ENCODE results near the gene MRPL55.

- TF ChIP-seq CTCF (IDR thresholded peaks at IDR 0.05; ENCODE audit: low read depth, low read length) (no peak), POLR2A (IDR thresholded peaks at IDR 0.05; ENCODE audit: extremely low read depth, insufficient read length) (no peak), MAX (IDR thresholded peaks at IDR 0.05; ENCODE audit: low read depth, low read length) (no peak), MYC (IDR thresholded peaks at IDR 0.05; ENCODE audit: low read depth, low read length) (no peak)
Measured at GRCh38 chr1:228142155-228142691, 33.1 kb upstream of the MRPL55 start.
